K562 (cell line): ENCODE measurements around the gene OVCH2. TPM values are rescaled to one million over a fixed set of nuclear protein-coding genes. Genes with fewer than 3 reads are reported as not detected.

ENCODE experiments used
- ATAC-seq: fragments of 200-7000 bp; cut with Tn5 transposase; 3 replicates; pipeline ENCODE4 v1.9.1; 2020; ENCODE audit warnings: moderate library complexity
- BruUV-seq: library from RNA; stranded (reverse); fragments of 400-500 nt; replicated peaks from 2 replicates; lab custom pipeline; 2021; lab: Mats Ljungman, UMichigan
- CTCF ChIA-PET: fragments of 300-600 bp; formaldehyde crosslinking; extraction: SDS; loops from one replicate; lab custom pipeline; 2021; ENCODE audit warnings: low intra/inter-chr PET ratio; lab: Yijun Ruan, JAX
- POLR2A ChIA-PET: fragments of 300-600, 350-650 bp; sonication (Branson Sonifier 250); formaldehyde crosslinking; extraction: SDS; loops from one replicate; lab custom pipeline; 2021; ENCODE audit warnings: antibody characterized with exemption, inconsistent platforms; lab: Yijun Ruan, JAX
- DNase-seq, 4 experiments: peaks; one replicate each; pipeline versions ENCODE4 v3.0.0 to v3.0.0-alpha.2; 2011 to 2018; ENCODE audit warnings: low spot score in 3 of 4, mixed read lengths in 3 of 4; ENCODE audit errors: extremely low read depth in 1 of 4
- FAIRE-seq: peaks from 2 replicates; lab custom pipeline; 2011; peaks lifted over from hg19 to GRCh38; lab: Jason Lieb, UNC
- H2AFZ ChIP-seq: 2 replicates; pipeline ENCODE4 v1.6.0; 2011; ENCODE audit warnings: low read depth, low read length, control low read depth, inconsistent platforms
- H3K27ac ChIP-seq: fragments of 200-600 bp; 3 replicates; pipeline ENCODE4 v1.8.0; 2011; ENCODE audit warnings: low read depth, mild to moderate bottlenecking, control low read depth, inconsistent platforms, low read length, moderate library complexity, mixed read lengths; ENCODE audit errors: extremely low read depth
- H3K27me3 ChIP-seq, 2 experiments: fragments of 300-600 bp in 1 of 2; 2 replicates in 1 of 2; 3 replicates in 1 of 2; pipeline versions ENCODE4 v1.6.0 to v1.8.0; 2011; ENCODE audit warnings: inconsistent platforms in 2 of 2, low read length in 2 of 2, mild to moderate bottlenecking in 1 of 2, mixed read lengths in 1 of 2, moderate library complexity in 1 of 2; ENCODE audit not compliant: control insufficient read depth in 2 of 2, insufficient read depth in 2 of 2
- H3K36me3 ChIP-seq: fragments of 300-600 bp; 3 replicates; pipeline ENCODE4 v1.8.0; 2011; ENCODE audit warnings: mild to moderate bottlenecking, low read length, inconsistent platforms; ENCODE audit not compliant: control insufficient read depth, insufficient read depth
- H3K4me1 ChIP-seq, 2 experiments: fragments of 200-600 bp in 1 of 2; replicated peaks in 1 of 2; 2 replicates in 1 of 2; 3 replicates in 1 of 2; pipeline versions ENCODE4 v1.5.1 to v1.8.0; 2011; ENCODE audit warnings: inconsistent platforms in 2 of 2, low read length in 2 of 2, mild to moderate bottlenecking in 1 of 2, mixed read lengths in 1 of 2, moderate library complexity in 1 of 2; ENCODE audit not compliant: control insufficient read depth in 2 of 2, insufficient read depth in 2 of 2
- H3K4me2 ChIP-seq: 2 replicates; pipeline ENCODE4 v1.6.1; 2011; ENCODE audit warnings: low read length, control low read depth, inconsistent platforms, mixed read lengths; ENCODE audit not compliant: insufficient read depth
- H3K4me3 ChIP-seq: fragments of 200-600 bp; sonication (generic), shearing (Covaris generic); 2 replicates; pipeline ENCODE4 v1.5.1; 2016; ENCODE audit warnings: control low read depth, inconsistent platforms
- H3K79me2 ChIP-seq: fragments of 200-600 bp; 3 replicates; pipeline ENCODE4 v1.8.0; 2011; ENCODE audit warnings: low read length, inconsistent platforms; ENCODE audit not compliant: control insufficient read depth, insufficient read depth
- H3K9ac ChIP-seq, 2 experiments: 2 replicates each; pipeline versions ENCODE4 v1.6.0 to v1.6.1; 2011; ENCODE audit warnings: low read depth in 2 of 2, low read length in 2 of 2, control low read depth in 1 of 2, inconsistent platforms in 1 of 2, mild to moderate bottlenecking in 1 of 2, mixed read lengths in 1 of 2; ENCODE audit not compliant: insufficient read depth in 1 of 2
- H3K9me1 ChIP-seq: one replicate; pipeline ENCODE4 v1.6.0; 2011; ENCODE audit warnings: inconsistent platforms, mild to moderate bottlenecking, low read length, moderate library complexity; ENCODE audit not compliant: control insufficient read depth, insufficient read depth
- H3K9me3 ChIP-seq: replicated peaks from 2 replicates; pipeline ENCODE4 v1.5.1; 2011; ENCODE audit warnings: low read depth, low read length, inconsistent platforms; ENCODE audit not compliant: control insufficient read depth, insufficient read depth
- H4K20me1 ChIP-seq: replicated peaks from 2 replicates; pipeline ENCODE4 v1.6.1; 2011; ENCODE audit warnings: low read length, inconsistent platforms, mixed read lengths; ENCODE audit not compliant: control insufficient read depth, insufficient read depth
- CREM ChIP-seq: IDR thresholded peaks from 2 replicates; pipeline ENCODE4 v1.6.1; 2014; ENCODE audit warnings: antibody characterized with exemption, low read depth
- CTCF ChIP-seq, 3 experiments: IDR thresholded peaks in 2 of 3; conservative IDR thresholded peaks in 1 of 3; 2 replicates each; pipeline ENCODE4 v1.5.1; 2011 to 2012; ENCODE audit warnings: low read length in 3 of 3, mild to moderate bottlenecking in 3 of 3, control low read depth in 2 of 3, improper control_type of control experiment in 1 of 3, inconsistent platforms in 1 of 3, low read depth in 1 of 3, mixed read lengths in 1 of 3, moderate library complexity in 1 of 3; ENCODE audit not compliant: insufficient read depth in 2 of 3
- DACH1 ChIP-seq: fragments of 450-650 bp; IDR thresholded peaks from 2 replicates; pipeline ENCODE4 v1.6.1; 2018; ENCODE audit not compliant: partially characterized antibody
- HNRNPLL ChIP-seq: fragments of 200-400 bp; formaldehyde crosslinking; IDR thresholded peaks from 2 replicates; pipeline ENCODE4 v1.6.1; 2017; ENCODE audit warnings: low read length, low read depth, mild to moderate bottlenecking; ENCODE audit not compliant: poor library complexity, severe bottlenecking
- NEUROD1 ChIP-seq: fragments of 150-350 bp; IDR thresholded peaks from 2 replicates; pipeline ENCODE4 v1.6.1; 2014; ENCODE audit warnings: borderline replicate concordance, low read length, low read depth; ENCODE audit not compliant: partially characterized antibody
- NRF1 ChIP-seq, 2 experiments: fragments of 450-650 bp; IDR thresholded peaks in 1 of 2; conservative IDR thresholded peaks in 1 of 2; 2 replicates each; pipeline ENCODE4 v1.6.1; 2014; ENCODE audit warnings: mild to moderate bottlenecking in 2 of 2
- RCOR1 ChIP-seq, 2 experiments: IDR thresholded peaks; 2 replicates each; pipeline ENCODE4 v1.6.1; 2012; ENCODE audit warnings: low read depth in 2 of 2, low read length in 2 of 2, borderline replicate concordance in 1 of 2, improper control_type of control experiment in 1 of 2
- SMC3 ChIP-seq: conservative IDR thresholded peaks from 2 replicates; pipeline ENCODE4 v1.6.1; 2011; ENCODE audit warnings: low read depth, low read length, improper control_type of control experiment; ENCODE audit not compliant: insufficient read depth
- STAG1 ChIP-seq: sonication (generic); formaldehyde crosslinking; IDR thresholded peaks from 2 replicates; pipeline ENCODE4 v1.5.0; 2020; ENCODE audit warnings: missing genetic modification reagents, borderline replicate concordance
- ZNF586 ChIP-seq: fragments of 450-650 bp; formaldehyde crosslinking; conservative IDR thresholded peaks from 2 replicates; pipeline ENCODE4 v1.4.0; 2020; ENCODE audit warnings: mild to moderate bottlenecking, moderate library complexity
- WGBS: fragments of 100-300 bp; shearing (Covaris generic); methylation state at CpG from one replicate; pipeline ENCODE4 v1.1.6; 2016; ENCODE audit warnings: low coverage, mixed read lengths; ENCODE audit not compliant: insufficient coverage; ENCODE audit errors: missing lambda C conversion rate; 5-methylcytosine and 5-hydroxymethylcytosine counted together
- in situ Hi-C: fragments of 300-500 bp; cut with MboI; formaldehyde crosslinking; loops from 4 replicates; pipeline ENCODE4 v1.15.0; 2018; ENCODE audit warnings: inconsistent platforms, mixed read lengths
- intact Hi-C: fragments of 100-400 bp; cut with micrococcal nuclease; formaldehyde crosslinking; loops from 2 replicates; pipeline ENCODE4 v1.14.2; 2022
- polyA plus RNA-seq, 8 experiments: library from polyadenylated mRNA; depleted of rRNA in 4 of 8; stranded (reverse) in 5 of 8; unstranded in 3 of 8; fragments of >200 nt; fragmentation: Nextera tagmentation in 2 of 8; fragmentation: Illumina TruSeq in 1 of 8; extraction: Ambion mirVana in 2 of 8; extraction: Trizol in 1 of 8; gene quantifications; 2 replicates each; pipeline versions ENCODE4 v1.2.1 to v1.2.3, GENCODE V29; 2011 to 2014; ENCODE audit warnings: inconsistent platforms in 1 of 8, missing spikeins in 1 of 8
- total RNA-seq, 7 experiments: library from RNA; depleted of rRNA in 6 of 7; stranded (reverse); fragments of >200 nt in 6 of 7; fragmentation: Illumina TruSeq in 2 of 7; extraction: Trizol in 2 of 7; gene quantifications; 2 replicates each; pipeline versions ENCODE4 v1.2.1 to v1.2.3, GENCODE V29; 2011 to 2021; ENCODE audit warnings: low replicate concordance in 1 of 7
- TF ChIP-seq, protein P1 (sequence below): fragments of 250-450 bp; sonication (Bioruptor Pico); IDR thresholded peaks from 2 replicates; pipeline ENCODE4 v1.4.0; 2020; ENCODE audit warnings: mild to moderate bottlenecking
- TF ChIP-seq, protein P2 (sequence below): fragments of 450-650 bp; formaldehyde crosslinking; IDR thresholded peaks from 2 replicates; pipeline ENCODE4 v1.4.0; 2020; ENCODE audit warnings: mild to moderate bottlenecking, moderate library complexity
- TF ChIP-seq, protein P3 (sequence below): sonication (generic); formaldehyde crosslinking; IDR thresholded peaks from 2 replicates; pipeline ENCODE4 v1.8.0; 2022; ENCODE audit warnings: missing genetic modification reagents, mild to moderate bottlenecking, moderate library complexity, borderline replicate concordance

OVCH2 gene
- total and polyA plus RNA-seq, 9 of the 15 experiments (the other 6 are each of a cell fraction or from before 2014, with no cell fraction given): not detected

- H3K9ac ChIP-seq: no peak overlapping the region
- no peaks in the 10 kb centered on the region for H3K4me1 ChIP-seq
- ATAC-seq (peak; percentile 100), DNase-seq (peak; percentile 82 to 89 (median 87)), FAIRE-seq (peak; percentile 89)
- no TSS peak for BruUV-seq
- no peak overlapping the region for H2AFZ ChIP-seq
- no peaks in the 10 kb centered on the region for H4K20me1 ChIP-seq
- no peaks in the 10 kb centered on the region for H3K27me3 ChIP-seq
- H3K9me1 ChIP-seq: no peaks in the 10 kb centered on the region
- no peaks in the 10 kb centered on the region for H3K79me2 ChIP-seq
- H3K4me2 ChIP-seq: no peak overlapping the region
- no peaks in the 10 kb centered on the region for H3K9me3 ChIP-seq
- no peaks in the 10 kb centered on the region for H3K36me3 ChIP-seq
- WGBS: 11% methylated on average over 19 of the region's 20 CpGs
- ChIA-PET CTCF (interaction anchor here (1.1 to 1.6 kb wide), 2 partner anchors 94 to 568 kb away, joined by 6 to 7 read pairs; no protein-coding TSS in a partner anchor), POLR2A (interaction anchor here (0.5 to 0.6 kb wide), 3 partner anchors 16 to 234 kb away, joined by 3 to 4 read pairs (median 3); no protein-coding TSS in a partner anchor)
- in situ Hi-C loops: loop anchor here (25.0 kb wide), 1 partner anchor 578 kb away; the partner anchor contains the start of gene RBMXL2
- intact Hi-C loops: loop anchor here (2.0 kb wide), 1 partner anchor 95 kb away; no protein-coding TSS in a partner anchor
- no peak overlapping the region for H3K27ac ChIP-seq
- no peak overlapping the region for H3K4me3 ChIP-seq
- TF ChIP-seq HNRNPLL (peak; percentile 71), STAG1 (CRISPR knock-in tag) (peak; percentile 72; the same call in 1 of the 2 replicates), DACH1 (peak; percentile 39), ZNF586 (no peak), NRF1 (conservative IDR thresholded peaks at IDR 0.05 in 1 of 2, IDR thresholded peaks at IDR 0.05 in 1 of 2) (0 out of 4 replicates have a peak, but pooled peaks of 1 of the 2 experiments have one; percentile 26), NEUROD1 (peak; percentile 16), RCOR1 (IDR thresholded peaks at IDR 0.05; ENCODE audit: borderline replicate concordance in 1 of 2, low read depth in 2 of 2, low read length in 2 of 2) (peak in 1 of 2 experiments; percentile 39; a peak in 1 of 4 replicates), SMC3 (peak; percentile 86), CTCF (IDR thresholded peaks at IDR 0.05 in 2 of 3, conservative IDR thresholded peaks at IDR 0.05 in 1 of 3; ENCODE audit: insufficient read depth in 2 of 3, low read depth in 1 of 3, low read length in 3 of 3) (peak; percentile 90 to 92 (median 90)), CREM (peak; percentile 65; the same call in 1 of the 2 replicates)
- TF ChIP-seq, protein P1, sequence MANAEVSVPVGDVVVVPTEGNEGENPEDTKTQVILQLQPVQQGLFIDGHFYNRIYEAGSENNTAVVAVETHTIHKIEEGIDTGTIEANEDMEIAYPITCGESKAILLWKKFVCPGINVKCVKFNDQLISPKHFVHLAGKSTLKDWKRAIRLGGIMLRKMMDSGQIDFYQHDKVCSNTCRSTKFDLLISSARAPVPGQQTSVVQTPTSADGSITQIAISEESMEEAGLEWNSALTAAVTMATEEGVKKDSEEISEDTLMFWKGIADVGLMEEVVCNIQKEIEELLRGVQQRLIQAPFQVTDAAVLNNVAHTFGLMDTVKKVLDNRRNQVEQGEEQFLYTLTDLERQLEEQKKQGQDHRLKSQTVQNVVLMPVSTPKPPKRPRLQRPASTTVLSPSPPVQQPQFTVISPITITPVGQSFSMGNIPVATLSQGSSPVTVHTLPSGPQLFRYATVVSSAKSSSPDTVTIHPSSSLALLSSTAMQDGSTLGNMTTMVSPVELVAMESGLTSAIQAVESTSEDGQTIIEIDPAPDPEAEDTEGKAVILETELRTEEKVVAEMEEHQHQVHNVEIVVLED (CRISPR knock-in tag): no peak
- TF ChIP-seq, protein P2, sequence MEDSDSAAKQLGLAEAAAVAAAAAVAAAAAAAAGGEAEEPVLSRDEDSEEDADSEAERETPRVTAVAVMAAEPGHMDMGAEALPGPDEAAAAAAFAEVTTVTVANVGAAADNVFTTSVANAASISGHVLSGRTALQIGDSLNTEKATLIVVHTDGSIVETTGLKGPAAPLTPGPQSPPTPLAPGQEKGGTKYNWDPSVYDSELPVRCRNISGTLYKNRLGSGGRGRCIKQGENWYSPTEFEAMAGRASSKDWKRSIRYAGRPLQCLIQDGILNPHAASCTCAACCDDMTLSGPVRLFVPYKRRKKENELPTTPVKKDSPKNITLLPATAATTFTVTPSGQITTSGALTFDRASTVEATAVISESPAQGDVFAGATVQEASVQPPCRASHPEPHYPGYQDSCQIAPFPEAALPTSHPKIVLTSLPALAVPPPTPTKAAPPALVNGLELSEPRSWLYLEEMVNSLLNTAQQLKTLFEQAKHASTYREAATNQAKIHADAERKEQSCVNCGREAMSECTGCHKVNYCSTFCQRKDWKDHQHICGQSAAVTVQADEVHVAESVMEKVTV (CRISPR knock-in tag): 0 out of 2 replicates have a peak, but pooled peaks have one; percentile 57
- TF ChIP-seq, protein P3, sequence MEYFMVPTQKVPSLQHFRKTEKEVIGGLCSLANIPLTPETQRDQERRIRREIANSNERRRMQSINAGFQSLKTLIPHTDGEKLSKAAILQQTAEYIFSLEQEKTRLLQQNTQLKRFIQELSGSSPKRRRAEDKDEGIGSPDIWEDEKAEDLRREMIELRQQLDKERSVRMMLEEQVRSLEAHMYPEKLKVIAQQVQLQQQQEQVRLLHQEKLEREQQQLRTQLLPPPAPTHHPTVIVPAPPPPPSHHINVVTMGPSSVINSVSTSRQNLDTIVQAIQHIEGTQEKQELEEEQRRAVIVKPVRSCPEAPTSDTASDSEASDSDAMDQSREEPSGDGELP: peak; percentile 84
Observed at GRCh38 chr11:7665473-7666291, 40.6 kb downstream of the OVCH2 start.
